HL-60/S4 treated with phorbol 12-myristate 13-acetate at 8.2 ng/mL for 4 days and 3 days (cell line): ENCODE results near the gene CHMP4B.

ENCODE experiments used
- in situ Hi-C: fragments of 300-500 bp; cut with MboI; formaldehyde crosslinking; loops from 2 replicates; pipeline ENCODE4 v1.15.0; 2022; ENCODE audit warnings: low sequenced_read_pairs

The CHMP4B gene

GRCh38 chr20:33837096-33837830, 26.1 kb downstream of the CHMP4B start:
- in situ Hi-C loops, result no loop called here

DNA sequence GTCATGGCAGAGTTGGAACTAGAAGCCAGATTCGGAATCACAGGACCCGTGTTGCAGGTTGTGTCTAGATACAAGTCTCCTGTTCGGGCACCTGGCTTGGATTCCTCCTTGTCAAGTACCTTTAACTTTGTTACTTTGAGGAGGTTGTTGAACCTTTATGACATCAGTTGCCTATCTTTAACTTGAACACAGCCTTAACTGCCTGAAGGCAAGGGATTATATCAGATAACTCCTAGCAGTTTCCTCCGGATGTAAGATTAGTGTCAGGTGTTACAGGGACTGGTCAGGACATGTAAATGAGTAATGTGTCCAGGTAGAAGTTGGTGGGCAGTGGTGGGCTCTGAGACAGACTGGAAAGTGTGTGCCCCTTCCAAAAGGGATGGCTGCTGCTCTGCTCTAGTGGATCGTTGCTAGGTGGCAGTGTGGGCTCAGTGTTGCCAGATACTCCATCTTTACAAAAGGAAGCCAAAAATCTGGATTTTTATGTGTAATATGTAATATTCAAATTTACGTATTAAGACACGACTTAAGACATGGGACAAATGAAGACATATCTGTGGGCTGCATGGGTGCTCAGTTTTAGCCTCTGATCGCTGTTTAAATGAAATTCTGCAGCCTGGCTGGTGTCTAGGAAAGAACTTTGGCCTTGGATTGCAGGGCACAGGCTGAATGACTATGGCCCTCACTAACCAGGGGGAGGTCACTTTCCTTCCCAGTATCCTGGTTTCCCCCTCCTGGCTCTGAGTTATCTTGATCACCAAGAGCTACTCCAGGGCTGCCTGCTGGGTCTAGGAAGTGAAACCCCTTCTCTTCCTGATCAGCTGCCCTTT, 27.1 kb downstream of the CHMP4B start:
- in situ Hi-C loops, result no loop called here

DNA sequence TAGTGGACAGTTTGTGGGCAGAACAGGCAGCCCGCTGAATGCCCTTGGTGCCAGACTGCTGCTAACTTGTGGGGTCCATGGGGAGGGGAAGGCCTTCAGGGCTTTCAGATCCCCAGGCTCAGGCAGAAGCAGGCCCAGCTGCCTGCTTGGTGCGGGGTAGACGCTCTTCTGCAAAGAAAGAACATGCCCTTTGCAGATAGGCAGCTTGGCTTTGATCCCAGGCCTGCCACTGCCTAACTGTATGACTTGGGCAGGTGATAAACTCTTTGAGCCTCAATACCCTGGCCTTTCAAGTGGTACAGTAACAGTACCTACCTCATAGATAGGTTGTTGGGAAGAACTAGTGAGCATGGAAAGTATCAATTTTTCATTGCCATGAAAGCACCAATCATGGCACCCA, 28.4 kb downstream of the CHMP4B start:
- in situ Hi-C loops, result no loop called here

GRCh38 chr20:33840160-33840559, 29.0 kb downstream of the CHMP4B start:
- in situ Hi-C loops, result no loop called here

DNA sequence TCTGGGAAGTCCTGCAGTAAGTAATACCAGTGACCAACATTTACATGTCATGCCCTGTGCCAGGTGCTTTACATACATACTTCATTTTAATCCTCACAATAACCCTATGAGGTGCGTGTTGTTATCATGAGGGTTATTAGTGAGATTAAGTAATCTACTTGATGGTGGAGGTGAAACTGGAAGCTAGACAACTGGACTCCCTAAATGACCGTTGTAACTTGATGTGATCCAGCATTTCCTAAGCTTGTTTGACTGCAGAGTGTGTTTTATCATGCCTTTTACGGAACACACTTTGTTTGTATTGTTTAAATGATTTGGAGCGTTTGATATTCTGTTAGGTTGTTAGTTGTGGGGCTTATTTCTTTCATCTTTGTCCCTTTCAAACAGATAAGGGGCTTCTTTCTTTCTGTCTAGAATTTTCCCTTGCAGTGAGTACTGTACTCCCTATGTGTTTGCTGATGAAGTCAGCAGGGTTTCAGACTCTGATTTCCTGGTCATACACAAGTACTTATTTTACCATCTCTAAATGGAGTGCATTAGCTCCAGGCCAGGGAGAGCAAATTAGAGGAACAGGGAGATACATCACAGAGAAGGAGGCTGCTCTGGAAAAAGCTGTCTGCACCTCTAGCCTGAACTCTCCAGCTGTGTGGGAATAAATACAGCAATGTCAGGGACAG, 29.7 kb downstream of the CHMP4B start:
- in situ Hi-C loops, result no loop called here

GRCh38 chr20:33841436-33841799, 30.3 kb downstream of the CHMP4B start:
- in situ Hi-C loops, result no loop called here

DNA sequence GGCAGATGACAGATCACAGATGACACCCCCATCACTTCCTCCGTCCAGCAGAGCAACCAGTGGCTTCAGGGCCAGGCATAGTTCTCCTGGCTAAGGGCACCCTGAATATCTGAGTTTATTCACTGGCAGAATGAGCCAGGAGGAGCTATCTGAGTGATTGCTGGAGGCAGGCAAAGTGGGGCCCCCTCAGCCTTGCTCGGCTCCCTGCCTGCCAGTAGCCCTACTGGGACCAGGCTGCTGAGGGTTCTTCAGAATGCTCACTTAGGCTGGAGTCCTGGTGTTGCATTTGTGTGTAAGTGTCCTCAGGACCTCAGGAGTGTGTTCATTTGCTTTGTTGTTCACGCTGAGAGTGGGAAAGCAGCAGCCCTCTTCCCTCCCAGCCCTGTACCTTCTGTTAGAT, 31.2 kb downstream of the CHMP4B start:
- in situ Hi-C loops, result no loop called here

DNA sequence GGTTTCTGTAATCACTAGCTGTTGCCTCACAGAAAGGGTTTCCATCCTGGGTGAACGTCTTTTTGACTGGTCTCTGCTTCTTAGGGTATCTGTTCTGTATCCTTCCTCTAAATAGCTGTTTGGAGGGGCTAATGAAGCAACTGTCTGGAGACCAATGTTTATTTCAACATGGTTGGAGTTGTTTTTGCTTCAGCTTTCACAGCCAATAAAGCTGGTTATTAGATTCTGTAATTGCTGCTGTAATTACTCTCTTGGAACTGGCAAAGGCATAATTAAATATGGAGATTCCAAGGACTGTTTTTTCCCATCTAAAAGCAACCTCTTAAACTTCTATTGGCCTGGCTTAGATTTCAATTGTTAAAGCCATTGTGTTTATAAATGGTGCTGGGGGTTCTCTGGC, 31.9 kb downstream of the CHMP4B start:
- in situ Hi-C loops, result no loop called here

- in situ Hi-C loops, result no loop called here
Measured at GRCh38 chr20:33843854-33844253, 32.7 kb downstream of the CHMP4B start.

DNA sequence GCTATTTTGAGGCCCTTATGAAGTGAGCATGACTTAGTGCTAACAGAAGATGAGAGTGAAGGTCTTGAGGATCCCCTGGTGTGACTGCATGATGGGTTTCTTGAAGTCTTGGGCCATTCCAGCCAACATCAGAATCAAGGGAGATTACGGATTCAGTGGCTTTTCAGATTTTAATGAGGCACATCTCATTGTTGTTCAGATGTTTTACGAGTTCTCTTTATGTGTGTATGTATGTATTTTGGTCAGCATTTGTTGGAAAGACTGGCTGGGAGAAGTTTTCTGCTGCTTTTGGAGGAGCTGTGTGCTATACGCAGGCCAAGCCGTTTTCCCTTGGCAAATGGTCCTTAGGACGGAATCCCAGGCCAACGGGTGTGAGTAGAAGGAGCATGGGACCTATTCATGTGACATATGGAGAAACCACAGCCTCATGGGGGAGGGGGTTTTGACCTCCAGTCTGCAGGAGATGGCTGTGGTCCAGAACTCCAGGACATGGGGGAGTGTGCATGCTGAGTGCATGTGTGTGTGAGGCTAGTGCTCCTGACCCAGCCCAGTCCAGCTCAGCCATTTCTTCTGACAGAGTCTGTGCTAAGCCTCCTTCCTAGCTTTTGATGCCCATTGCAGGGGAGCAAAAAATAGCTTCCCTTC, 35.3 kb downstream of the CHMP4B start:
- in situ Hi-C loops, result no loop called here

DNA sequence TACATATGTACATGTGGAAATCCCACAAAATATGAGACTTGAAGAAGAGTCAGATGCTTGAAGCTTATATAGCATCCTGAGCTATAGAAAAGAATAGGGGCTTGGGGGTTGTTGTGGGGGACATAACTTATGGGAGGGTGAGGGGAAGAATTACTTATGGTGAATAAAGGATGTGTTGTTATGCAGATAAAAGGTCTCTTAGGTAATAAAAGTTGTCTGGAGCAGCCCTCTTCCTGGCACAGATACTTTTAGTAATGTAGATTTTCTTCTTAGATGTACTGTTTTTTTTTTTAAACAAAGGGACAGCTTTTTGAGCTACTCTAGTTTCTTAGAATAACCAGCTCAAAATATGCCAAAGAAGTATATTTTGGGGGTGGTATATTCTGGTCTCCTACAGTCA, 35.9 kb downstream of the CHMP4B start:
- in situ Hi-C loops, result no loop called here

- in situ Hi-C loops, result no loop called here
Measured at GRCh38 chr20:33848391-33848790, 37.2 kb downstream of the CHMP4B start.

DNA sequence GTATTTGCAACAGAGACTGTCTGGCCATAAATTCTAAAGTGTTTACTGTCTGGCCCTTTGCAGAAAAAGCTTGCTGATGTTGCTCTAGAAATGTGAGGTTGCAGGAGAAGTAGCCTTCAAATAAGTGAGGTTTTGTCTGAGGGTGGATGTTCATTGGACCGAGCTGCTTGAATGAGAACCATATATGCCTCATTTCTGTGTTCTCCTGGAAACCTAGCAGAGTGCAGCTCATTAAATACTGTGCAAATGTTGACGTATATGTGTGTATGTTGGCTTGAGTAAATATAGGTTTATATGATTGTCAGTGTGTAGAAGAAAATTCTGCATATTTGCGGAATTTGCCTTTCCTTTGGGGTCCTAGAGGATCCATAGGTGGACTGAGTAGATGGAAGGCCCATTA, 39.0 kb downstream of the CHMP4B start:
- in situ Hi-C loops, result no loop called here

DNA sequence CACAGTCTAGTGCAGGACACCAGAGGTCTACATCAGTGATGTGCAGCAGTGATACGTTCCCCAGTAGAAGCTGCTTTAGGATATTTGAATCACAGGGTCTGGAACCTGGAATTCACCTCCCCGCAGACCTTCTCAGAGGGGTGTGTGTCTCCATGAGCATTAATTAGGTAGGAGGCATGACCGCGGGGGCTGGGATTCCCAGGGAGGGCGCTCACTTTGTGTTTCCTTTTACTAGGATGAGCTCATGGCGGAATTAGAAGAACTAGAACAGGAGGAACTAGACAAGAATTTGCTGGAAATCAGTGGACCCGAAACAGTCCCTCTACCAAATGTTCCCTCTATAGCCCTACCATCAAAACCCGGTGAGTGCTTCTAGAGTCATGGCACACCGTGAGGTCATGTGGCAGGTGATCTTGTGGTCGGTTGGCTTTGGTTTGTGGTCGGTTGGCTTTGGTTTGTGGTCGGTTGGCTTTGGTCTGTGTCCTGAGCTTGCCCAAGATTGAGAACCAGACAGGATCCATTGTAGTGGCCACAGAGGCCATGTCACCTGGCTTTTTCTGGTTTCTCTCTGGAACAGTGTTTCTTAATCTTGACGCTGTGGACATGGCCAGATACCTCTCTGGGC, 40.8 kb downstream of the CHMP4B start:
- in situ Hi-C loops, result no loop called here

DNA sequence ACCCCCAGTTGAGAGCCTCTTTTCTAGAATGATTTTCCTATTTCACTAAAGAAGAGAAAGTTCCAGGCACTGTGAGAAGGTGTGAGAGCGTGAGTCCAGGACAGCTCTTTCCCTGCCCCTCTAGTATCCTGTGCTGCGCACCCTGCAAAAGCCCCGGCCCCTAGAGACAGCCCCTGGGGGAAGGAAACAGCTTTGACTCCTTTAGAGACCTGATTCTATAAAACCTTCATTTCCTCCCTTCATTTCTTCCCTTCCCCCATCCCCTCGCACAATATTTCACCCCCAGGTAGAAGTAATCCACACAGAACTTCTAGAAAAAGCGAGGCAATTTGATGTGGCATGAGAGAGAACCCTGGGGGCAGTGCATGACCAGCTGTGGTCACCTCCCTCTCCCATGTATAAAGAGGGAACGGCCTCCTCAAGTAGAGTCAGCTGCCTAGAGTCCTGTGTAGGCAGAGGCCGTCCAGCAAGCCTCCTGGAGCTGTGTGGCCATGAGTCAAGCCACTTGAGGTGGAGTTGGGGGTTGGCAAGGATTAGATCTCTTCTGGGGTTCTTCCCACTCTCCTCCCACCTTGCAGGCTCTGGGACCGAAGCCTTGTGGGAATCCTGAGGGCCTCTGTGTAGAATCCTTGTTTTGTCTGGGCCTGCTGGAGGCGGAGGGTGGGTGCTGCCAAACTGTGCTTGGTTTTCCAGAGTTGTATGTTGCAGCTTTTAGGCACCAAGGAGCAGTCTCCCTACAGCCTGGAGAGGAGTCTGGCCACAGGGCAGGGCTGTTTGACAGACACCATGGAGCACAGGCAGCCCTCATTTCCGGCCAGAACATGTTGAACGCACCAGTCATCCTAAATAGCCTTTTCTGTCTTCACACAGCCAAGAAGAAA, 41.7 kb downstream of the CHMP4B start:
- in situ Hi-C loops, result no loop called here

DNA sequence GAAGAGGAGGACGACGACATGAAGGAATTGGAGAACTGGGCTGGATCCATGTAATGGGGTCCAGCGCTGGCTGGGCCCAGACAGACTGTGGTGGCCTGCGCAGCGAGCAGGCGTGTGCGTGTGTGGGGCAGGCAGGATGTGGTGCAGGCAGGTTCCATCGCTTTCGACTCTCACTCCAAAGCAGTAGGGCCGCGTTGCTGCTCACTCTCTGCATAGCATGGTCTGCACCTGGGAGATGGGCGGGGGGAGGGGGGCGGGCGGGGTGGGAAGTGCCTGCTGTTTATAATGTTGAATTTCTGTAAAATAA, 42.3 kb downstream of the CHMP4B start:
- in situ Hi-C loops, result no loop called here

DNA sequence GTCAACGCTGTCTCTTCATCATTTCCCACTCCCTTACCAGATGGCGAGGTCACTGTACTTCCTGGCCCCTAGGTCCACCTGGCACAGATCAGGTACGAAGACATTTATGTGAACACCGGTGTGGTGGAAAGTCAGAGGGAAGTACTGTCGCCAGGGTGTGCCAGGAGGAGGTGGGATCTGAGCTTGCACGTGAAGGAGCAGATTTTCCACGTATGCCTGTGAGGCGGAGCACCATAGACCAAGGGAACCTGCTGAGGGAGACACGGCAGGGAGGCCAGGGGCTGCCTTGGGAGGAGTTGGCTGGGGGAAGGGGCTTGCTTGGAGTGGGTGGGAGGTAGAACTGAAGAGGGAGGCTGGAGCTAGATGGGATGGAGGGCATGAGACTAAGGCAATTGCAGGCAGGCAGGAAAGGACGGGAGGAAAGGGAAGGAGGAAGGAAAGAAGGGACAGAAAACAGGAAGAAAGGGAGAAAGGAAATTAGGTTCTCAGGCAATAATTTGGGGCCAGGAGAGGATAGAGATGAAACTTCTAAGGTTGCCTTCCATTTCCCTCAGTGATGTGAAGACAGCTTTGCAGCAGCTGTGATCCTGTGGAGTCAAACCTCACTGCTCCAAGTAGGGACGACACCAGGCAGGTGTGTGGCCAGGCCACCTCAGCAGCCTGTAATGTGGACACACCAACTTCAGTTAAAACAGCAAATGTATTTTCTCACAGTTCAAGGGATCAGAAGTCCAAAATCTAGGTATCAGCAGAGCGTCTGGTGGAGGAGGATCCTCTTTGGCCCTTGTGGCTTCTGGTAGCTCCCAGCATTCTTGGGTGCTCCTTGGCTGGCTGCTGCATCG, 46.8 kb downstream of the CHMP4B start:
- in situ Hi-C loops, result no loop called here

DNA sequence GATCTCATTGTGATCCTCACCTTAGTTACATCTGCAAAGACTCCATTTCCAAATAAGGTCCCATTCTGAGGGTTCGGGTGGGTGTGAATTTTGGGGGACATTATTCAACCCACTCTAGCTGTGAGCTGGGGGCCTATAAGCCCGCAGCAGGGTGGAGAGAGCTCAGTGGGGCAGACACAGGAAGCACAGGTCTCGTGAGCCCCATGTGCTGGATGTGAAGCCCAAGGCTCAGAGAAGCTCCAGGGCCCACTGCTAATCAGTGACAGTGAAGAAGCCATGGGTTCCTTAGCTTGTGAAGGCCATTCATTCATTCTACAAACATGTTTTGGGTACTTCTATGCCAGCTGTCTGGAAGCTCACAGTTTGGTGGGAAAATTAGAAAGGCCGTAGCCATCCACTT, 47.5 kb downstream of the CHMP4B start:
- in situ Hi-C loops, result no loop called here

GRCh38 chr20:33859157-33859695, 48.1 kb downstream of the CHMP4B start:
- in situ Hi-C loops, result no loop called here
